SK-N-SH (cell line): ENCODE measurements around the gene C1QTNF9. TPM values are rescaled to one million over a fixed set of nuclear protein-coding genes. Genes with fewer than 3 reads are reported as not detected.

Experiments
- CTCF ChIA-PET: fragments of 300-600, 350-600 bp; formaldehyde crosslinking; extraction: SDS; loops from one replicate; lab custom pipeline; 2021; lab: Yijun Ruan, JAX
- POLR2A ChIA-PET: fragments of 350-600 bp; sonication (Branson Sonifier 250); formaldehyde crosslinking; extraction: SDS; loops from one replicate; lab custom pipeline; 2020; ENCODE audit warnings: antibody characterized with exemption, inconsistent platforms; lab: Yijun Ruan, JAX
- DNase-seq: peaks from one replicate; pipeline ENCODE4 v3.0.0; 2012
- H2AFZ ChIP-seq: fragments of 200-600 bp; sonication (generic); 2 replicates; pipeline ENCODE4 v1.8.1; 2016; ENCODE audit warnings: antibody characterized with exemption, mild to moderate bottlenecking, low read depth
- H3F3A ChIP-seq: fragments of 200-600 bp; sonication (generic); replicated peaks from 2 replicates; pipeline ENCODE3; 2016; ENCODE audit warnings: antibody characterized with exemption, mild to moderate bottlenecking; ENCODE audit not compliant: insufficient read depth
- H3K27ac ChIP-seq, 2 experiments: fragments of 200-500 bp in 1 of 2; fragments of 200-600 bp in 1 of 2; sonication (Bioruptor generic) in 1 of 2; sonication (generic), shearing (Covaris generic) in 1 of 2; 2 replicates each; pipeline versions ENCODE4 v1.5.1 to v1.6.1; 2014 to 2016; ENCODE audit warnings: low read depth in 2 of 2, inconsistent platforms in 1 of 2, low read length in 1 of 2, mild to moderate bottlenecking in 1 of 2, mixed read lengths in 1 of 2
- H3K27me3 ChIP-seq: fragments of 200-600 bp; sonication (generic), shearing (Covaris generic); 2 replicates; pipeline ENCODE4 v1.6.1; 2016; ENCODE audit warnings: mixed run types; ENCODE audit not compliant: insufficient read depth
- H3K36me3 ChIP-seq, 2 experiments: fragments of 200-500 bp in 1 of 2; fragments of 200-600 bp in 1 of 2; sonication (Bioruptor generic) in 1 of 2; sonication (generic) in 1 of 2; replicated peaks in 1 of 2; 2 replicates each; pipeline versions ENCODE3 to v1.5.1; 2014 to 2016; ENCODE audit warnings: low read length in 1 of 2, mild to moderate bottlenecking in 1 of 2; ENCODE audit not compliant: insufficient read depth in 2 of 2, control insufficient read depth in 1 of 2
- H3K4me1 ChIP-seq, 2 experiments: fragments of 200-500 bp in 1 of 2; fragments of 200-600 bp in 1 of 2; sonication (Bioruptor generic) in 1 of 2; sonication (generic), shearing (Covaris generic) in 1 of 2; 2 replicates each; pipeline versions ENCODE4 v1.5.1 to v1.6.1; 2014 to 2016; ENCODE audit warnings: low read depth in 1 of 2, low read length in 1 of 2, mixed run types in 1 of 2; ENCODE audit not compliant: insufficient read depth in 2 of 2, control insufficient read depth in 1 of 2
- H3K4me2 ChIP-seq: fragments of 200-600 bp; sonication (generic), shearing (Covaris generic); 2 replicates; pipeline ENCODE4 v1.6.1; 2017; ENCODE audit warnings: mixed run types
- H3K4me3 ChIP-seq, 2 experiments: fragments of 200-500 bp in 1 of 2; fragments of 200-600 bp in 1 of 2; sonication (Bioruptor generic) in 1 of 2; sonication (generic), shearing (Covaris generic) in 1 of 2; 2 replicates each; pipeline versions ENCODE4 v1.5.1 to v1.8.1; 2014 to 2016; ENCODE audit warnings: low read depth in 2 of 2, inconsistent platforms in 1 of 2, low read length in 1 of 2, mild to moderate bottlenecking in 1 of 2, mixed read lengths in 1 of 2, moderate library complexity in 1 of 2
- H3K79me2 ChIP-seq: fragments of 200-600 bp; sonication (generic); 2 replicates; pipeline ENCODE4 v1.8.1; 2017; ENCODE audit warnings: mild to moderate bottlenecking; ENCODE audit not compliant: insufficient read depth
- H3K9ac ChIP-seq: fragments of 200-600 bp; sonication (generic); 2 replicates; pipeline ENCODE4 v1.6.1; 2017; ENCODE audit warnings: mixed run types
- H3K9me2 ChIP-seq: fragments of 200-600 bp; sonication (generic); 2 replicates; pipeline ENCODE4 v1.6.1; 2017; ENCODE audit warnings: mixed run types
- H3K9me3 ChIP-seq: fragments of 200-600 bp; sonication (generic); 2 replicates; pipeline ENCODE4 v1.6.1; 2017; ENCODE audit warnings: mixed run types, mild to moderate bottlenecking, moderate library complexity
- H4K20me1 ChIP-seq: fragments of 200-600 bp; sonication (generic); 2 replicates; pipeline ENCODE4 v1.6.1; 2017; ENCODE audit warnings: mild to moderate bottlenecking, mixed run types; ENCODE audit not compliant: insufficient read depth
- EP300 ChIP-seq, 2 experiments: IDR thresholded peaks; 2 replicates each; pipeline versions ENCODE4 v1.4.0 to v1.6.1; 2012; ENCODE audit warnings: borderline replicate concordance in 1 of 2, low read depth in 1 of 2, low read length in 1 of 2
- FOSL2 ChIP-seq: IDR thresholded peaks from 2 replicates; pipeline ENCODE4 v1.4.0; 2012; ENCODE audit warnings: low read depth, mild to moderate bottlenecking, moderate library complexity, borderline replicate concordance
- FOXJ3 ChIP-seq: sonication (generic); formaldehyde crosslinking; IDR thresholded peaks from 2 replicates; pipeline ENCODE4 v1.5.1; 2020; ENCODE audit warnings: mild to moderate bottlenecking, missing genetic modification reagents
- GABPA ChIP-seq: IDR thresholded peaks from 2 replicates; pipeline ENCODE4 v1.4.0; 2012; ENCODE audit warnings: low read depth, mild to moderate bottlenecking
- GATA2 ChIP-seq: sonication (generic); formaldehyde crosslinking; IDR thresholded peaks from 2 replicates; pipeline ENCODE4 v1.5.0; 2020; ENCODE audit warnings: mild to moderate bottlenecking, missing genetic modification reagents
- IRF3 ChIP-seq: fragments of 150-350 bp; IDR thresholded peaks from 2 replicates; pipeline ENCODE4 v1.6.1; 2016; ENCODE audit warnings: mild to moderate bottlenecking, low read depth, low read length
- MEF2A ChIP-seq: IDR thresholded peaks from 2 replicates; pipeline ENCODE4 v1.4.0; 2012; ENCODE audit warnings: low read depth, borderline replicate concordance
- MXI1 ChIP-seq: IDR thresholded peaks from 2 replicates; pipeline ENCODE4 v1.6.1; 2012; ENCODE audit warnings: mild to moderate bottlenecking, low read depth, low read length, improper control_type of control experiment
- NFIC ChIP-seq: IDR thresholded peaks from 2 replicates; pipeline ENCODE4 v1.4.0; 2012; ENCODE audit warnings: borderline replicate concordance
- PBX3 ChIP-seq: IDR thresholded peaks from 2 replicates; pipeline ENCODE4; 2012
- POLR2AphosphoS5 ChIP-seq: IDR thresholded peaks from 2 replicates; pipeline ENCODE4 v1.6.1; 2012; ENCODE audit warnings: low read depth, low read length
- RCOR1 ChIP-seq: fragments of 150-350 bp; IDR thresholded peaks from 2 replicates; pipeline ENCODE4 v1.6.1; 2017; ENCODE audit warnings: antibody characterized with exemption, low read length
- RXRA ChIP-seq: IDR thresholded peaks from 2 replicates; pipeline ENCODE4 v1.4.0; 2012; ENCODE audit warnings: low read depth, mild to moderate bottlenecking, borderline replicate concordance
- TEAD4 ChIP-seq: IDR thresholded peaks from 2 replicates; pipeline ENCODE4 v1.4.0; 2012; ENCODE audit warnings: mild to moderate bottlenecking, borderline replicate concordance; ENCODE audit not compliant: insufficient read depth
- ZBTB33 ChIP-seq: IDR thresholded peaks from 2 replicates; pipeline ENCODE4 v1.4.0; 2012; ENCODE audit warnings: low read depth, borderline replicate concordance
- WGBS: methylation state at CpG from one replicate; pipeline ENCODE4 v1.1.6; 2017; ENCODE audit warnings: low lambda C conversion rate; 5-methylcytosine and 5-hydroxymethylcytosine counted together
- polyA plus RNA-seq, 3 experiments: library from polyadenylated mRNA; depleted of rRNA; stranded (reverse); fragments of >200 nt; gene quantifications; 2 replicates each; pipeline ENCODE4 v1.2.3, GENCODE V29; 2012

C1QTNF9 gene
- polyA plus RNA-seq, 1 of the 3 experiments (the other 2 are of a cell fraction) = not detected

- Histone ChIP-seq H3K36me3 (no peaks in the 10 kb centered on the region), H4K20me1 (no peaks in the 10 kb centered on the region), H3K4me1 (peaks cover 11 to 21% of the 10 kb centered on the region in 2 experiments), H3K9ac (no peak overlapping the region), H3F3A (no peaks in the 10 kb centered on the region), H3K79me2 (no peaks in the 10 kb centered on the region), H3K9me3 (no peaks in the 10 kb centered on the region), H3K9me2 (no peaks in the 10 kb centered on the region), H3K27ac (no peak overlapping the region), H2AFZ (no peak overlapping the region), H3K27me3 (no peaks in the 10 kb centered on the region), H3K4me3 (no peak overlapping the region), H3K4me2 (no peak overlapping the region)
- no peak for DNase-seq
- ChIA-PET CTCF (interaction anchor here (1.3 kb wide), 1 partner anchor 9 kb away, joined by 5 read pairs; no protein-coding TSS in a partner anchor), POLR2A (no interaction called here)
- WGBS = 100% methylated on average over 7 of the region's 7 CpGs
- TF ChIP-seq GABPA (no peak), IRF3 (no peak), FOSL2 (no peak), NFIC (no peak), MEF2A (no peak), FOXJ3 (CRISPR knock-in tag) (no peak), POLR2AphosphoS5 (no peak), GATA2 (no peak), RXRA (no peak), PBX3 (no peak), RCOR1 (no peak), MXI1 (no peak), ZBTB33 (no peak), EP300 (IDR thresholded peaks at IDR 0.05; ENCODE audit: borderline replicate concordance in 1 of 2, low read depth in 1 of 2, low read length in 1 of 2) (no peak), TEAD4 (no peak)
Observed at GRCh38 chr13:24273926-24274325, 35.5 kb upstream of the C1QTNF9 start.
